GM23248 (cell line): ENCODE measurements around the gene PTPRO.

ENCODE experiments used
- EZH2 ChIP-seq: fragments of 200-600 bp; sonication (generic); IDR thresholded peaks from 2 replicates; pipeline ENCODE4 v1.6.1; 2018; ENCODE audit warnings: antibody characterized with exemption, mild to moderate bottlenecking; ENCODE audit not compliant: insufficient read depth, poor library complexity, severe bottlenecking
- EZH2phosphoT487 ChIP-seq: fragments of 200-600 bp; sonication (generic); IDR thresholded peaks from 2 replicates; pipeline ENCODE4 v1.6.1; 2018; ENCODE audit warnings: antibody characterized with exemption, moderate library complexity, mild to moderate bottlenecking, low read depth; ENCODE audit not compliant: insufficient read depth

DNA sequence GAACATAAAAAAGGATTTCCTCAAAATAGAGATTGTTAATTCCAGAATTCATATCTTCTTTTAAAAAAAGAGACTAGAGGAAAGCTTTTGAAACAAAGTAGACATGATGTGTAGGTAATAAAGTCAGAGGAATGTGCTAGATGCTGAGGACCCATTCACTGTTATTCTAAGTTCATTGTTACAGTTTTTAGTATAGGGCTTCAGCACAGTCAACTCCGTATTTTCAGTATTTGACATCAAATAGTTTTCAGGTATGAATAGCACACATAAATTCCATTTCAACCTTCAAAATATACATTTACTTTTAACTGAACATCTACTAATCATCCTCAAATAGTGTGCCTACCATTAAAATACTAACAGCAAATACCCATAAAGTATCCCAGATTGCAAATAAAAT is 239.1 kb downstream of the PTPRO start:
- no peak for TF ChIP-seq EZH2
- no peak for TF ChIP-seq EZH2phosphoT487
